GM13976 (cell line): Measurements from ENCODE around the gene OPN1LW.

Experiments used
- DNase-seq: peaks from one replicate; pipeline ENCODE4 v3.0.0; 2012; ENCODE audit warnings: low spot score
- CTCF ChIP-seq: IDR thresholded peaks from 2 replicates; pipeline ENCODE4 v1.5.1; 2012; ENCODE audit warnings: borderline replicate concordance, mild to moderate bottlenecking; ENCODE audit not compliant: insufficient read depth; ENCODE audit errors: extremely low read depth, missing control alignments, control extremely low read depth
- in situ Hi-C: fragments of 300-500 bp; cut with MboI; formaldehyde crosslinking; loops from one replicate; pipeline ENCODE4 v1.12.0; 2022; ENCODE audit warnings: low sequenced_read_pairs, mixed read lengths, inconsistent platforms; ENCODE audit not compliant: unreplicated experiment

OPN1LW gene

DNA sequence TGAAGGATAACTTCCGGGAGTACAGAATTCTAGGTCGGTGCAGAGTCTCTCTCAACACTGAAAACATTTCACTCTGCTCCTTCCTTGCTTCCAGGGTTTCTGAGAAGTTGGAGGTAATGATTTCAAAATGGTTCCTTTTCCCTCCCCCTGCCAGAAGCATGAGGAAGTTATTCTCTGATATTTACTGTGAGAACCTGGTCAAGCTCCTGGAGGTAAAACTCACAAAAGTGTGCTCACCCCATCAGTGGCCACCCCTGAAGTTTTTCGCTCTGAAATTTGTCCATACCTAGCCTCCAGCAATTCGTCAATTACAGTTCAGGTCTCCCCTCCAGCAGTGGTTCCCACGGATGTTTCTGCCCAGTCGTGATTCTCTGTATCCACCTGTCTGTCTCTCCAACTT lies 30.3 kb upstream of the OPN1LW start:
- no peak for TF ChIP-seq CTCF
- in situ Hi-C loops: no loop called here
- no peak for DNase-seq

GRCh38 chrX:154114652-154115051 lies 29.4 kb upstream of the OPN1LW start:
- in situ Hi-C loops: no loop called here
- no peak for TF ChIP-seq CTCF
- no peak for DNase-seq

DNA sequence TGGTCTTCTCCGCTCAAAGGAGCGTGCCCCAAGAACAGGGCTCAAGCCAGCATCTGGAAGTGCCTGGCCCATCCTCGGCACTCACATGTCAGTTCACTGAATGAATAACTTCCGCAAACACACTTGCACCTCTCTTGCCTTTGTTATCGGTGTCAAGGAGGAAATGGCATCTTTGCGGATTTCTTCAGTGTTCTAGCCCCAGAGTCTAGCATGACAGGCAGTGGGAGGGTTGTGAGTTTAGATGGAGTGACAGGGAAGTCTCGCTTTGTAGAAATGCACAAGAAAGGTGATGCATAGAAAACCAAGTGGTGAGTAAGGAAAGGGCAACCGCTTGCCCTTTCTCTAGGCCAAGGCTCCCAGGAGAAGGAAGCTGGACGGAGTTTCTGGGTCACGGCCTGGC lies 29.0 kb upstream of the OPN1LW start:
- in situ Hi-C loops: no loop called here
- no peak for TF ChIP-seq CTCF
- no peak for DNase-seq

DNA sequence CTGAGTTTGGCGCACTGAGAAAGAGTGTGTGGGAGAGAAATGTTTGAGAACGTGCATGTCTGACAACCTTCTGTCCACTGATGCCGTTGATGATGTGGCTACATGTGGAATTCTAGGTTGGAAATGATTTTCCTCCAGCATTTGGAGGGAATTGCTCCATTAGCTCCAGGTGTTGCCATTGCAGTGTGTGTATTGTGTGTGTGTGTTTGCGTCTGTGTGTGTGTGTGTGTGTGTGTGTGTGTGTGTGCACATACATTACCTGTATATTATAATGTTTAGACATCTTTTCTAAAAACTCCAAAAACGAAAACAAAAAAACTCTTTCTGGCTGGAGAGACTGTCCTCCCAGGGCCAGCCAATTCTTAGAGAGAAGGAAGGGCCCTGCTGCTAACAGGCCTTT lies 28.3 kb upstream of the OPN1LW start:
- no peak for TF ChIP-seq CTCF
- in situ Hi-C loops: no loop called here
- DNase-seq: no peak

GRCh38 chrX:154116426-154117211 lies 27.4 kb upstream of the OPN1LW start:
- DNase-seq: no peak
- in situ Hi-C loops: no loop called here
- no peak for TF ChIP-seq CTCF

- no peak for TF ChIP-seq CTCF
- in situ Hi-C loops: no loop called here
- DNase-seq: no peak
Observed at GRCh38 chrX:154117566-154117965, 26.5 kb upstream of the OPN1LW start.
